A549 treated with dexamethasone at 1 μM for 4 hours (cell line): ENCODE measurements around the gene SEC16A. TPM values are rescaled to one million over a fixed set of nuclear protein-coding genes. Genes with fewer than 3 reads are reported as not detected.

Experiments
- total RNA-seq: library from RNA; stranded (reverse); fragments of 200-300 nt; extraction: Qiagen RNA extraction; gene quantifications from 5 replicates; pipeline ENCODE4 v1.2.3, GENCODE V29; 2022

The SEC16A gene, protein sequence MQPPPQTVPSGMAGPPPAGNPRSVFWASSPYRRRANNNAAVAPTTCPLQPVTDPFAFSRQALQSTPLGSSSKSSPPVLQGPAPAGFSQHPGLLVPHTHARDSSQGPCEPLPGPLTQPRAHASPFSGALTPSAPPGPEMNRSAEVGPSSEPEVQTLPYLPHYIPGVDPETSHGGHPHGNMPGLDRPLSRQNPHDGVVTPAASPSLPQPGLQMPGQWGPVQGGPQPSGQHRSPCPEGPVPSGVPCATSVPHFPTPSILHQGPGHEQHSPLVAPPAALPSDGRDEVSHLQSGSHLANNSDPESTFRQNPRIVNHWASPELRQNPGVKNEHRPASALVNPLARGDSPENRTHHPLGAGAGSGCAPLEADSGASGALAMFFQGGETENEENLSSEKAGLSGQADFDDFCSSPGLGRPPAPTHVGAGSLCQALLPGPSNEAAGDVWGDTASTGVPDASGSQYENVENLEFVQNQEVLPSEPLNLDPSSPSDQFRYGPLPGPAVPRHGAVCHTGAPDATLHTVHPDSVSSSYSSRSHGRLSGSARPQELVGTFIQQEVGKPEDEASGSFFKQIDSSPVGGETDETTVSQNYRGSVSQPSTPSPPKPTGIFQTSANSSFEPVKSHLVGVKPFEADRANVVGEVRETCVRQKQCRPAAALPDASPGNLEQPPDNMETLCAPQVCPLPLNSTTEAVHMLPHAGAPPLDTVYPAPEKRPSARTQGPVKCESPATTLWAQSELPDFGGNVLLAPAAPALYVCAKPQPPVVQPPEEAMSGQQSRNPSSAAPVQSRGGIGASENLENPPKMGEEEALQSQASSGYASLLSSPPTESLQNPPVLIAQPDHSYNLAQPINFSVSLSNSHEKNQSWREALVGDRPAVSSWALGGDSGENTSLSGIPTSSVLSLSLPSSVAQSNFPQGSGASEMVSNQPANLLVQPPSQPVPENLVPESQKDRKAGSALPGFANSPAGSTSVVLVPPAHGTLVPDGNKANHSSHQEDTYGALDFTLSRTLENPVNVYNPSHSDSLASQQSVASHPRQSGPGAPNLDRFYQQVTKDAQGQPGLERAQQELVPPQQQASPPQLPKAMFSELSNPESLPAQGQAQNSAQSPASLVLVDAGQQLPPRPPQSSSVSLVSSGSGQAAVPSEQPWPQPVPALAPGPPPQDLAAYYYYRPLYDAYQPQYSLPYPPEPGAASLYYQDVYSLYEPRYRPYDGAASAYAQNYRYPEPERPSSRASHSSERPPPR (N-terminal part only)
- total RNA-seq = 44.7 to 63.5 TPM (median 63.0 TPM) in 5 replicates

DNA sequence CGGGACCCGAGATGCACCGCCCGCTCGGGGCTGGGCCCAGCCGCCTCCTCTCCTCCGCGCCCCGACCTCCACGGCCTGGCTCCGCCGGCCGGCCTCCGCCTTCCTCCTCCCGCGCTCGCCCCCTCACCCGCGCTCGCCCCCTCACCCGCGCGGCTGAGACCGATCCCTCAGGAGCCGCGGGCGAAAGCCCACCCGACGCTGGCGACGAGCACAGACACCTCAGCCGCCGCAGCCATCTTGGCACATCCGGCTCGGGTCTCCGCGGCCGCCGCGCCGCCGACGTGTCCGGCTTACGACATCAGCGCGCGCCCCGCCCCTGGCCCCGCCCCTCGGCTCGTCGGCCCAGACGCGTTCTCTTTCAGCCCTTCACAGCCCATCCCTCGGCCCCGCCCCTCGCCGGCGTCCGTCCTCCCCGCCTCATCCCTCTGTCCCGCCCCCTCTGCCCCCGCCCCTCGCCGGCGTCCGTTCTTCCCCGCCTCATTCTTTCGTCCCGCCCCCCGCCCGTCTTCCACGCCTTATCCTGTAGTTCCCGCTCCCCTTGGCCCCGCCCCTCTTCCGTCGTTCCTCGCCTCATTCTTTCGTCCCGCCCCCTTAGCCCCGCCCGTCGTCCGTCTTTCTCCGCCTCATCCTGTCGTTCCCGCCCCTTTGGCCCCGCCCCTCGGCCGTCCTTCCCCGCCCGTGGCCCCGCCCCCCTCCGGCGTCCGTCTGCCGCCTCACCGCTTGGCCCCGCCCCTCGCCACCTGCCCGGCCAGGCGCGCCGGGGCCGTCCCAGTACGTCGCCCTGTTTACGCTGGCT is at the start of gene SEC16A:
Gene SEC16A, minus strand, starts transcription at position 248 of the 796 bp plus-strand sequence. CDS start 5,425 bp downstream, outside the sequence.

DNA sequence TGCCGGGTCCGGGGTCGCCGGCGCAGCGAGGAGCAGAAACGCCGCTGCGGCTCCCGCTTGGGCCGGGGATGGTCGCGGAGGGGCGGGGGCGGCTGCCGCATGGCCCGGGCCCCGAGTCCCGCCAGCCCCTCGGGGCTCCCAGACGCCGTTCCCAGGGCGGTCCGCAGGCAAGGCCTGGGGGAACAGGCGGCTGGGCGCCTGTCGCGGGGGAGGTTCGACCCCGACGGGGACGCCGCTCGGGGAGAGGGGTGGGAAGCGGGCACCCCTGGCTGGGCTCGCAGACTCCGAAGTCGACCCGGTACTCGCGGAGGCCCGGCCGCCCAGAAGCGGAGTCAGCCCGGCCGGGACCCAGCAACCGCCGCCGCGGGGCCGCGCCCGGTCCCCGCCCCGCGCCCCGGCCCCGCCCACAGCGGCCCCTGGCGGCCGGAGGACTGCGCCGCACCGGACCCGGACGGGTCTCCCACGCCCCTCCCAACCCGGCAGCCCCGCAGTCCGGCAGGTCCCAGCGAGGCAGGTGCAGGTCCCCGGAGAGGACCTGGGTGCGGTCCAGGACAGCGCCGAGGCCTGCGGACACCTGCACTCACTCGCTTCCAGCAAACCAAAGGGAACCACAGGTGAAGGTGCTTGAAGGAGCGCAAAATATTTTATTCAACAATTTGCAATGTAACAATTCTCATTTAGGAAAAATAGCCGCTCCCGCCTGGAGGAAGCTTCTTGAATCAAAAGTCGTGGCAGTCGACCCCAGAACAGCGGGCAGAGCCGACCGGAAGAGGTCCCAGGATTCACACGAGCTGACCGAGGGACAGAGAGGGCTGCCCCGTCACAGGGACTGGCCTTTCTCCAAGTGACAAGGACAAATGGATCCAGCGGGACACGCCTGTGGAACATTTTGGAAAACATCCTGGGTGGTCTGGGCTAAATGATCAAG is 43.1 kb downstream of the SEC16A start, which contains the start of gene INPP5E:
Gene INPP5E, minus strand, starts transcription at position 365 of the 928 bp plus-strand sequence. CDS start 426 bp downstream, outside the sequence.

DNA sequence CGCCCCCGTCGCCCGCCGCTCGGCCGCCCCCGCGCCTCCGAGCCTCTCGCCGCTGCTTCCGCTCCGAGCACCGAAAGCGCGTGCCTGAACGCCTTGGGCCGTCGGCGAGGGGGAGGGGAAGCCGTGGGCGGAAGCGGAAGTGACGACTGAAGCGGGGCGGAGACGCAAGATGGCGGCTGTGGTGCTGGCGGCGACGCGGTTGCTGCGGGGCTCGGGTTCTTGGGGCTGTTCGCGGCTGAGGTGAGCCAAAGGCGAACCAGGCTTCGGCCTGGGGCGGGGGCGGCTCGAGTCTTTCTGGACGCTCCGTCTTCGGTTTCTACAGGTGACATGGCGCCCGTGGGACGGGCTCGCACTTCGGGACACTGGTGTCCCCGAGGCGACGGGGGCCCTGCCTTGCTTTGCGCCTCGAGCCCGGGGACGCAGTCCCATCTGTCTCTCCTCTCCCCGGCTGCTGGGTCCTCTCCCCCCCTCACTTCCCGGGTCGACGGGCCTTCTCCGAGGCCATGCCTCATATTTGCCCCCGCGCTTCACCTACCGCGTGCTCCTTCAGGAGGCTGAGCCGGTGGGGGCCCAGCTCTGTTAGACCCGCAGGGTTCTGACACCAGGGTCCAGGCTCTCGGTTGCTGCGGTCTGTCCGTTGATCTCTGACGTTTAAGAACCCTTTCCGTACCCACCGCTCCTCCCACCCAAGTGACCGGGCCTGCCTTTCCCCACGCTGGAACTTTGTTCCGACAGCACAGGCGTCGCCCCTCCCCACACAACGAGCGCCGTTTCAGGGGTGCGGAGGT is 72.1 kb downstream of the SEC16A start, which contains the start of the genes ENTR1 and PMPCA:
Gene ENTR1, minus strand, starts transcription at position 115 of the 788 bp plus-strand sequence. CDS start 217 bp downstream, outside the sequence.
Gene PMPCA, plus strand, starts transcription at position 159 of the 788 bp plus-strand sequence. Its CDS starts 11 bp downstream, at position 170.

DNA sequence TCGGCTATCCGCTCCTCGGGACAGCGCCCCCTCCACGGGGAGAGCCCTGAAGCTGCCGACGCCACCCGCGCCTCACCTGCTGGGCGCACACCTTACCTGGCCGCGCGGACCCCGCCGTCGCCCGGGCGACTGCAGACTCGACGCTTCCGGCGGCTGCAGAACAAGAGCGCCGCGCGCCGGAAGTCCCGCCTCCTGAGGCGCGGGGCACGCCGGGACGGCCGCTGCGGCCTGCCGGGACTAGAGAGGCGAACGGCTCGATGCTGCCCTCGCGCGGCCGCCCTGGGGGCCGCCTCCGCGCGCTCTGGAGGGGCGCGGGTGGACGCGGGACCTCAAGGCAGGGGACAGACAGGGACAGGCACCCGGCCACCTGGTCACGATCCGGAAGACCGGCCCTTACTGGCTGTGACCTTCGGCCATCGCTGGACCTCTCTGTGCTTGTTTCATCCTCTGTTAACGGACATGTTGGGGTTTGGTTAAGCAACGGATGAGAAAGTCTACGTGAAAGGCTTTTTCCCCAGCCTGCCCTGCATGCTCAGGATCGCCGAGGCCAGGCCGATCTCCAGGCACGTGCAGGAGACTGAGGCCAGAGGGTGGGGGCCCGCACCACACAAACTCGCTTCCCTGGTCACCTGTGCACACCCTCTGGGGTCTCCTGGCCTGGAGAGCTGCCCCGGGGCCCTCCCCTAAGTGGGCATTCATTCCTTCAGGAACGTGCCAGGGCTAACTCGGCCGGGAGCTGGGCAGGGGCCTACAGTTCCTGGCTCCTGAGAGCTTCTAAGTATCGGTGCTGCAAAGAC is 82.6 kb downstream of the SEC16A start, which contains the start of gene SNAPC4:
Gene SNAPC4, minus strand, starts transcription at position 133 of the 797 bp plus-strand sequence. CDS start 1,742 bp downstream, outside the sequence.

Other genes starting within 250 kb of the SEC16A start
- 21.5 to 28.5 TPM (median 26.5 TPM) in 5 replicates for gene QSOX2, start 237.2 kb downstream of the SEC16A start, total RNA-seq
- 0.01 TPM in 2 of 5 replicates, not detected in the others for gene CCDC187, start 178.9 kb downstream of the SEC16A start, total RNA-seq
- gene GPSM1, start 155.5 kb downstream of the SEC16A start, total RNA-seq = 8.7 to 15.4 TPM (median 13.6 TPM) in 5 replicates
- gene DNLZ, start 119.3 kb downstream of the SEC16A start, total RNA-seq = 22.8 to 34.8 TPM (median 31.4 TPM) in 5 replicates
- 0.34 to 1.9 TPM (median 0.99 TPM) in 5 replicates for gene CARD9, start 109.4 kb downstream of the SEC16A start, total RNA-seq
- gene SNAPC4, start 82.9 kb downstream of the SEC16A start, total RNA-seq = 8.3 to 13.0 TPM (median 11.6 TPM) in 5 replicates
- 54.6 to 74.1 TPM (median 66.9 TPM) in 5 replicates for gene ENTR1, start 72.4 kb downstream of the SEC16A start, total RNA-seq
- 74.1 to 88.5 TPM (median 86.2 TPM) in 5 replicates for gene PMPCA, start 72.4 kb downstream of the SEC16A start, total RNA-seq
- 11.2 to 21.3 TPM (median 18.1 TPM) in 5 replicates for gene INPP5E, start 43.2 kb downstream of the SEC16A start, total RNA-seq
- 6.5 to 13.7 TPM (median 13.2 TPM) in 5 replicates for gene NOTCH1, start 63.0 kb upstream of the SEC16A start, total RNA-seq
- gene EGFL7, start 179.9 kb upstream of the SEC16A start, total RNA-seq = 35.0 to 54.9 TPM (median 51.5 TPM) in 5 replicates
- 63.7 to 100 TPM (median 98.4 TPM) in 5 replicates for gene AGPAT2, start 204.4 kb upstream of the SEC16A start, total RNA-seq
- gene DIPK1B, start 229.5 kb upstream of the SEC16A start, total RNA-seq = 6.2 to 8.5 TPM (median 7.3 TPM) in 5 replicates